HG03565 (cell line): Measurements from ENCODE around the gene SH3BP2.

Experiments
- ATAC-seq: cut with Tn5 transposase; IDR thresholded peaks from one replicate; pipeline ENCODE4 v1.9.1; 2021; ENCODE audit warnings: mild to moderate bottlenecking, moderate library complexity; ENCODE audit not compliant: unreplicated experiment

The SH3BP2 gene

GRCh38 chr4:2800691-2801596 lies 8.1 kb downstream of the SH3BP2 start:
- ATAC-seq: no peak

- no peak for ATAC-seq
Observed at GRCh38 chr4:2802618-2803531, 10.0 kb downstream of the SH3BP2 start.

GRCh38 chr4:2803624-2804448 lies 11.0 kb downstream of the SH3BP2 start:
- no peak for ATAC-seq

GRCh38 chr4:2804449-2804972 lies 11.6 kb downstream of the SH3BP2 start:
- no peak for ATAC-seq

GRCh38 chr4:2804973-2805501 lies 12.2 kb downstream of the SH3BP2 start:
- no peak for ATAC-seq

GRCh38 chr4:2805712-2806389 lies 13.0 kb downstream of the SH3BP2 start:
- no peak for ATAC-seq

GRCh38 chr4:2806390-2807355 lies 13.8 kb downstream of the SH3BP2 start:
- no peak for ATAC-seq

GRCh38 chr4:2807571-2807970 lies 14.7 kb downstream of the SH3BP2 start:
- no peak for ATAC-seq

GRCh38 chr4:2808001-2808400 lies 15.1 kb downstream of the SH3BP2 start:
- ATAC-seq: no peak

- ATAC-seq: no peak
Observed at GRCh38 chr4:2809610-2810180, 16.8 kb downstream of the SH3BP2 start.

- no peak for ATAC-seq
Observed at GRCh38 chr4:2810388-2810787, 17.5 kb downstream of the SH3BP2 start.

GRCh38 chr4:2811830-2812611 lies 19.1 kb downstream of the SH3BP2 start:
- peak; percentile 43 for ATAC-seq

GRCh38 chr4:2812612-2813354 lies 19.9 kb downstream of the SH3BP2 start:
- ATAC-seq: no peak

GRCh38 chr4:2813446-2814405 lies 20.8 kb downstream of the SH3BP2 start:
- ATAC-seq: no peak

GRCh38 chr4:2814627-2815270 lies 21.9 kb downstream of the SH3BP2 start:
- ATAC-seq: no peak
